IMR-90 (cell line): ENCODE measurements around the gene HDGFL1. TPM values are rescaled to one million over a fixed set of nuclear protein-coding genes. Genes with fewer than 3 reads are reported as not detected.

ENCODE experiments used
- ATAC-seq: fragments of 200-7000 bp; cut with Tn5 transposase; 2 replicates; pipeline ENCODE4 v1.9.1; 2020; ENCODE audit warnings: low read depth, mild to moderate bottlenecking, moderate library complexity
- BruUV-seq: library from RNA; stranded (reverse); fragments of 400-500 nt; replicated peaks from 2 replicates; lab custom pipeline; 2021; lab: Mats Ljungman, UMichigan
- CTCF ChIA-PET: fragments of 300-600 bp; formaldehyde crosslinking; extraction: SDS; loops from one replicate; lab custom pipeline; 2021; ENCODE audit warnings: antibody characterized with exemption; lab: Yijun Ruan, JAX
- POLR2A ChIA-PET: fragments of 300-600 bp; sonication (Branson Sonifier 250); formaldehyde crosslinking; loops from one replicate; lab custom pipeline; 2022; ENCODE audit warnings: antibody characterized with exemption; ENCODE audit not compliant: unreplicated experiment; lab: Charles Lee
- DNase-seq: peaks from one replicate; pipeline ENCODE4 v3.0.0; 2013
- H2AFZ ChIP-seq: replicated peaks from 2 replicates; pipeline ENCODE3; 2013; ENCODE audit warnings: low read length, mild to moderate bottlenecking; ENCODE audit not compliant: poor library complexity
- H2AK5ac ChIP-seq: 2 replicates; pipeline ENCODE4 v1.6.1; 2013; ENCODE audit warnings: low read depth, low read length, inconsistent platforms
- H2AK9ac ChIP-seq: replicated peaks from 2 replicates; pipeline ENCODE3; 2013; ENCODE audit warnings: mild to moderate bottlenecking, low read depth, low read length, moderate library complexity; ENCODE audit not compliant: poor library complexity
- H2BK120ac ChIP-seq: 2 replicates; pipeline ENCODE4 v1.6.1; 2013; ENCODE audit warnings: low read depth, low read length, inconsistent platforms
- H2BK15ac ChIP-seq: 3 replicates; pipeline ENCODE4 v1.6.1; 2013; ENCODE audit warnings: low read depth, low read length, inconsistent platforms
- H2BK20ac ChIP-seq: 2 replicates; pipeline ENCODE4 v1.6.1; 2013; ENCODE audit warnings: low read depth, mild to moderate bottlenecking, inconsistent platforms, low read length, moderate library complexity
- H2BK5ac ChIP-seq: 2 replicates; pipeline ENCODE4 v1.6.1; 2013; ENCODE audit warnings: mild to moderate bottlenecking, low read depth, low read length, inconsistent platforms; ENCODE audit not compliant: poor library complexity, severe bottlenecking
- H3K14ac ChIP-seq: replicated peaks from 2 replicates; pipeline ENCODE4 v1.6.1; 2013; ENCODE audit warnings: low read depth, low read length, inconsistent platforms
- H3K18ac ChIP-seq: 2 replicates; pipeline ENCODE4 v1.6.1; 2013; ENCODE audit warnings: low read depth, low read length, control low read depth
- H3K23ac ChIP-seq: 2 replicates; pipeline ENCODE4 v1.6.1; 2013; ENCODE audit warnings: low read depth, low read length, inconsistent platforms
- H3K27ac ChIP-seq: 2 replicates; pipeline ENCODE4 v1.5.1; 2013; ENCODE audit warnings: mild to moderate bottlenecking, control low read depth, low read length; ENCODE audit not compliant: insufficient read depth
- H3K27me3 ChIP-seq: 2 replicates; pipeline ENCODE4 v1.6.1; 2013; ENCODE audit warnings: low read length; ENCODE audit not compliant: control insufficient read depth, insufficient read depth
- H3K36me3 ChIP-seq: 2 replicates; pipeline ENCODE4 v1.6.1; 2013; ENCODE audit warnings: low read length, mixed read lengths; ENCODE audit not compliant: control insufficient read depth, insufficient read depth
- H3K4ac ChIP-seq: 2 replicates; pipeline ENCODE4 v1.6.1; 2013; ENCODE audit warnings: low read depth, low read length, inconsistent platforms
- H3K4me1 ChIP-seq: 2 replicates; pipeline ENCODE4 v1.6.1; 2013; ENCODE audit warnings: low read length, mixed read lengths; ENCODE audit not compliant: control insufficient read depth, insufficient read depth
- H3K4me2 ChIP-seq: 2 replicates; pipeline ENCODE4 v1.6.1; 2013; ENCODE audit warnings: low read depth, mild to moderate bottlenecking, control low read depth, low read length, moderate library complexity
- H3K4me3 ChIP-seq: 2 replicates; pipeline ENCODE4 v1.5.1; 2013; ENCODE audit warnings: low read depth, mild to moderate bottlenecking, control low read depth, low read length, moderate library complexity; ENCODE audit not compliant: insufficient read depth
- H3K56ac ChIP-seq: 2 replicates; pipeline ENCODE4 v1.6.1; 2013; ENCODE audit warnings: low read length, inconsistent platforms; ENCODE audit not compliant: insufficient read depth; ENCODE audit errors: extremely low read depth
- H3K79me1 ChIP-seq, 2 experiments: 2 replicates each; pipeline ENCODE4 v1.6.1; 2013; ENCODE audit warnings: low read length in 2 of 2, inconsistent platforms in 1 of 2, low read depth in 1 of 2
- H3K9ac ChIP-seq: 2 replicates; pipeline ENCODE4 v1.6.1; 2013; ENCODE audit warnings: low read depth, low read length, control low read depth
- H3K9me1 ChIP-seq: 2 replicates; pipeline ENCODE4 v1.6.1; 2013; ENCODE audit warnings: low read length, inconsistent platforms; ENCODE audit not compliant: insufficient read depth
- H3K9me3 ChIP-seq: 2 replicates; pipeline ENCODE4 v1.6.1; 2013; ENCODE audit warnings: low read length; ENCODE audit not compliant: control insufficient read depth, insufficient read depth
- H4K20me1 ChIP-seq: 2 replicates; pipeline ENCODE4 v1.6.1; 2013; ENCODE audit warnings: low read length, inconsistent platforms; ENCODE audit not compliant: insufficient read depth
- H4K5ac ChIP-seq: 2 replicates; pipeline ENCODE4 v1.6.1; 2013; ENCODE audit warnings: mild to moderate bottlenecking, low read depth, low read length, control low read depth
- H4K8ac ChIP-seq, 2 experiments: 2 replicates each; pipeline ENCODE4 v1.6.1; 2013; ENCODE audit warnings: low read depth in 2 of 2, low read length in 2 of 2, control low read depth in 1 of 2, inconsistent platforms in 1 of 2
- H4K91ac ChIP-seq: 2 replicates; pipeline ENCODE4 v1.6.1; 2013; ENCODE audit warnings: low read depth, low read length, inconsistent platforms; ENCODE audit not compliant: insufficient read depth
- BHLHE40 ChIP-seq: fragments of 150-350 bp; IDR thresholded peaks from 2 replicates; pipeline ENCODE4 v1.6.1; 2016; ENCODE audit warnings: mild to moderate bottlenecking, low read depth, low read length
- CEBPB ChIP-seq: IDR thresholded peaks from 2 replicates; pipeline ENCODE4 v1.6.1; 2012; ENCODE audit warnings: low read depth, low read length, improper control_type of control experiment
- CHD1 ChIP-seq: IDR thresholded peaks from 2 replicates; pipeline ENCODE4 v1.6.1; 2012; ENCODE audit warnings: low read depth, low read length, improper control_type of control experiment
- ELK1 ChIP-seq: fragments of 150-350 bp; IDR thresholded peaks from 2 replicates; pipeline ENCODE4 v1.6.1; 2016; ENCODE audit warnings: low read depth, mild to moderate bottlenecking, low read length, moderate library complexity, borderline replicate concordance
- FOS ChIP-seq: fragments of 150-350 bp; IDR thresholded peaks from 2 replicates; pipeline ENCODE4 v1.6.1; 2016; ENCODE audit warnings: low read depth, low read length
- MAFK ChIP-seq: IDR thresholded peaks from 2 replicates; pipeline ENCODE4 v1.6.1; 2012; ENCODE audit warnings: low read depth, low read length, improper control_type of control experiment
- MAZ ChIP-seq: IDR thresholded peaks from 2 replicates; pipeline ENCODE4 v1.6.1; 2012; ENCODE audit warnings: low read depth, mild to moderate bottlenecking, low read length, improper control_type of control experiment, moderate library complexity, borderline replicate concordance
- MXI1 ChIP-seq: IDR thresholded peaks from 2 replicates; pipeline ENCODE4 v1.6.1; 2012; ENCODE audit warnings: low read depth, mild to moderate bottlenecking, low read length, moderate library complexity, borderline replicate concordance
- NFE2L2 ChIP-seq: fragments of 150-350 bp; IDR thresholded peaks from 2 replicates; pipeline ENCODE4 v1.6.1; 2016; ENCODE audit warnings: low read depth, mild to moderate bottlenecking, low read length
- POLR2A ChIP-seq: IDR thresholded peaks from 2 replicates; pipeline ENCODE4 v1.6.1; 2012; ENCODE audit warnings: mild to moderate bottlenecking, low read depth, low read length
- RAD21 ChIP-seq: IDR thresholded peaks from 2 replicates; pipeline ENCODE4 v1.6.1; 2012; ENCODE audit warnings: low read length, improper control_type of control experiment
- RCOR1 ChIP-seq: IDR thresholded peaks from 2 replicates; pipeline ENCODE4 v1.6.1; 2012; ENCODE audit warnings: mild to moderate bottlenecking, low read length, improper control_type of control experiment; ENCODE audit not compliant: insufficient replicate concordance
- RFX5 ChIP-seq: IDR thresholded peaks from 2 replicates; pipeline ENCODE4 v1.8.0; 2012; ENCODE audit warnings: low read depth, mild to moderate bottlenecking, low read length, moderate library complexity
- SMC3 ChIP-seq: fragments of 150-350 bp; IDR thresholded peaks from 2 replicates; pipeline ENCODE4 v1.6.1; 2016; ENCODE audit warnings: low read depth, mild to moderate bottlenecking, antibody characterized with exemption, low read length, moderate library complexity
- WGBS, 2 experiments: methylation state at CpG; one replicate each; pipeline versions ENCODE4 v1.1.5 to v1.1.7; 2013; ENCODE audit warnings: missing lambda C conversion rate in 2 of 2; ENCODE audit not compliant: insufficient read length in 1 of 2; ENCODE audit errors: extremely low coverage in 2 of 2; 5-methylcytosine and 5-hydroxymethylcytosine counted together
- dilution Hi-C: fragments of 300-500 bp; cut with HindIII; formaldehyde crosslinking; loops from one replicate; pipeline ENCODE4 v1.14.3; 2018; ENCODE audit warnings: low sequenced_read_pairs; ENCODE audit not compliant: unreplicated experiment
- in situ Hi-C: fragments of 300-500 bp; cut with MboI; formaldehyde crosslinking; loops from 3 replicates; pipeline ENCODE4 v1.14.3; 2019; ENCODE audit warnings: low sequenced_read_pairs, inconsistent platforms, mixed read lengths
- intact Hi-C: fragments of 100-400 bp; cut with micrococcal nuclease; formaldehyde crosslinking; loops from 2 replicates; pipeline ENCODE4 v1.10.0; 2022
- polyA plus RNA-seq, 3 experiments: library from polyadenylated mRNA; depleted of rRNA; stranded (reverse); fragments of >200 nt; gene quantifications; 2 replicates each; pipeline ENCODE4 v1.2.3, GENCODE V29; 2012; ENCODE audit warnings: low replicate concordance in 1 of 3
- total RNA-seq: library from RNA; depleted of rRNA; stranded (reverse); fragments of >200 nt; gene quantifications from 2 replicates; pipeline ENCODE4 v1.2.3, GENCODE V29; 2012
- TF ChIP-seq, protein P1 (sequence below): fragments of 150-350 bp; IDR thresholded peaks from 2 replicates; pipeline ENCODE4 v1.6.1; 2017; ENCODE audit warnings: mild to moderate bottlenecking, antibody characterized with exemption, low read length, low read depth
- TF ChIP-seq, protein P2 (sequence below): conservative IDR thresholded peaks from 2 replicates; pipeline ENCODE4 v1.5.1; 2012; ENCODE audit warnings: mild to moderate bottlenecking, low read depth, low read length, improper control_type of control experiment

The HDGFL1 gene
- total and polyA plus RNA-seq, 2 of the 4 experiments (the other 2 are of a cell fraction): not detected

DNA sequence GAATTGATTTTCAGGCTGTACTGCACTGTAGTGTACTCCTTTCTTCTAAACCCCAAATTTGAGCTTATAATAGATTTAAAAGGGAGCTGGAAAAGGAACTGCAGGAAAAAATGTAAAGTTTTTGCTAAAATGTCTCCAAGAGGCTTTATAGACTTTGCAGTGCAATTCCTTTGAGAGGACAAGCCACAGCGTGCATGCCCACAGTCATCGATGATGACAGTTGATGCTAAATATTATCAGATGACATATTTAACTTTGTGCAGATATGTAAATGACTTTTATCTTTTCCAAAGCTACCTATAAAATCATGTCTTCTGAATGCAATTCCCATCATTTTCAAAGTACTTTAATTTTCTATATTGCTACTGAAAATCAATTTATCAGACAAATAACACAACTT, 24.3 kb upstream of the HDGFL1 start:
- H3K27ac ChIP-seq: no peak overlapping the region
- no peak overlapping the region for H2AK5ac ChIP-seq
- H3K9me3 ChIP-seq: no peaks in the 10 kb centered on the region
- intact Hi-C loops: no loop called here
- in situ Hi-C loops: no loop called here
- H3K4me2 ChIP-seq: no peak overlapping the region
- CTCF ChIA-PET: interaction anchor here (1.2 kb wide), 1 partner anchor 8 kb away, joined by 3 read pairs; no protein-coding TSS in a partner anchor
- H3K18ac ChIP-seq: no peak overlapping the region
- no peak overlapping the region for H2AFZ ChIP-seq
- TF ChIP-seq MAZ (no peak), FOS (no peak), RFX5 (no peak), CHD1 (no peak), NFE2L2 (no peak), MAFK (no peak), RAD21 (no peak), POLR2A (no peak), BHLHE40 (no peak), SMC3 (no peak), RCOR1 (no peak), MXI1 (no peak), CEBPB (no peak), ELK1 (no peak)
- TF ChIP-seq, protein P1, sequence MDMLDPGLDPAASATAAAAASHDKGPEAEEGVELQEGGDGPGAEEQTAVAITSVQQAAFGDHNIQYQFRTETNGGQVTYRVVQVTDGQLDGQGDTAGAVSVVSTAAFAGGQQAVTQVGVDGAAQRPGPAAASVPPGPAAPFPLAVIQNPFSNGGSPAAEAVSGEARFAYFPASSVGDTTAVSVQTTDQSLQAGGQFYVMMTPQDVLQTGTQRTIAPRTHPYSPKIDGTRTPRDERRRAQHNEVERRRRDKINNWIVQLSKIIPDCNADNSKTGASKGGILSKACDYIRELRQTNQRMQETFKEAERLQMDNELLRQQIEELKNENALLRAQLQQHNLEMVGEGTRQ: no peak
- TF ChIP-seq, protein P2, sequence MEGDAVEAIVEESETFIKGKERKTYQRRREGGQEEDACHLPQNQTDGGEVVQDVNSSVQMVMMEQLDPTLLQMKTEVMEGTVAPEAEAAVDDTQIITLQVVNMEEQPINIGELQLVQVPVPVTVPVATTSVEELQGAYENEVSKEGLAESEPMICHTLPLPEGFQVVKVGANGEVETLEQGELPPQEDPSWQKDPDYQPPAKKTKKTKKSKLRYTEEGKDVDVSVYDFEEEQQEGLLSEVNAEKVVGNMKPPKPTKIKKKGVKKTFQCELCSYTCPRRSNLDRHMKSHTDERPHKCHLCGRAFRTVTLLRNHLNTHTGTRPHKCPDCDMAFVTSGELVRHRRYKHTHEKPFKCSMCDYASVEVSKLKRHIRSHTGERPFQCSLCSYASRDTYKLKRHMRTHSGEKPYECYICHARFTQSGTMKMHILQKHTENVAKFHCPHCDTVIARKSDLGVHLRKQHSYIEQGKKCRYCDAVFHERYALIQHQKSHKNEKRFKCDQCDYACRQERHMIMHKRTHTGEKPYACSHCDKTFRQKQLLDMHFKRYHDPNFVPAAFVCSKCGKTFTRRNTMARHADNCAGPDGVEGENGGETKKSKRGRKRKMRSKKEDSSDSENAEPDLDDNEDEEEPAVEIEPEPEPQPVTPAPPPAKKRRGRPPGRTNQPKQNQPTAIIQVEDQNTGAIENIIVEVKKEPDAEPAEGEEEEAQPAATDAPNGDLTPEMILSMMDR: no peak
- no peak for DNase-seq
- no CpG with 5 or more reads among the region's 2 CpGs for WGBS, 2 experiments
- H4K91ac ChIP-seq: no peak overlapping the region
- no peak overlapping the region for H4K5ac ChIP-seq
- no TSS peak for BruUV-seq
- H3K4me1 ChIP-seq: no peaks in the 10 kb centered on the region
- no peak overlapping the region for H3K14ac ChIP-seq
- no peak overlapping the region for H2AK9ac ChIP-seq
- POLR2A ChIA-PET: interaction anchor here (0.6 kb wide), 1 partner anchor 694 kb away, joined by 3 read pairs; no protein-coding TSS in a partner anchor
- H3K36me3 ChIP-seq: no peaks in the 10 kb centered on the region
- H2BK20ac ChIP-seq: no peak overlapping the region
- H3K56ac ChIP-seq: no peak overlapping the region
- H3K4ac ChIP-seq: no peak overlapping the region
- H4K20me1 ChIP-seq: no peaks in the 10 kb centered on the region
- no peaks in the 10 kb centered on the region for H3K9me1 ChIP-seq
- H3K4me3 ChIP-seq: no peak overlapping the region
- H4K8ac ChIP-seq: no peak overlapping the region
- no peak overlapping the region for H3K23ac ChIP-seq
- no peak overlapping the region for H2BK5ac ChIP-seq
- H2BK15ac ChIP-seq: no peak overlapping the region
- H3K79me1 ChIP-seq: no peaks in the 10 kb centered on the region
- no peaks in the 10 kb centered on the region for H3K27me3 ChIP-seq
- ATAC-seq: no peak
- dilution Hi-C loops: no loop called here
- H2BK120ac ChIP-seq: no peak overlapping the region
- H3K9ac ChIP-seq: no peak overlapping the region
